IMR-90 (cell line): ENCODE results near the gene C1R. TPM values are rescaled to one million over a fixed set of nuclear protein-coding genes. Genes with fewer than 3 reads are reported as not detected.

Experiments used
- ATAC-seq: fragments of 200-7000 bp; cut with Tn5 transposase; 2 replicates; pipeline ENCODE4 v1.9.1; 2020; ENCODE audit warnings: low read depth, mild to moderate bottlenecking, moderate library complexity
- BruUV-seq: library from RNA; stranded (reverse); fragments of 400-500 nt; replicated peaks from 2 replicates; lab custom pipeline; 2021; lab: Mats Ljungman, UMichigan
- CTCF ChIA-PET: fragments of 300-600 bp; formaldehyde crosslinking; extraction: SDS; loops from one replicate; lab custom pipeline; 2021; ENCODE audit warnings: antibody characterized with exemption; lab: Yijun Ruan, JAX
- POLR2A ChIA-PET: fragments of 300-600 bp; sonication (Branson Sonifier 250); formaldehyde crosslinking; loops from one replicate; lab custom pipeline; 2022; ENCODE audit warnings: antibody characterized with exemption; ENCODE audit not compliant: unreplicated experiment; lab: Charles Lee
- DNase-seq: peaks from one replicate; pipeline ENCODE4 v3.0.0; 2013
- H2AFZ ChIP-seq: replicated peaks from 2 replicates; pipeline ENCODE3; 2013; ENCODE audit warnings: low read length, mild to moderate bottlenecking; ENCODE audit not compliant: poor library complexity
- H2AK5ac ChIP-seq: 2 replicates; pipeline ENCODE4 v1.6.1; 2013; ENCODE audit warnings: low read depth, low read length, inconsistent platforms
- H2AK9ac ChIP-seq: replicated peaks from 2 replicates; pipeline ENCODE3; 2013; ENCODE audit warnings: mild to moderate bottlenecking, low read depth, low read length, moderate library complexity; ENCODE audit not compliant: poor library complexity
- H2BK120ac ChIP-seq: 2 replicates; pipeline ENCODE4 v1.6.1; 2013; ENCODE audit warnings: low read depth, low read length, inconsistent platforms
- H2BK15ac ChIP-seq: 3 replicates; pipeline ENCODE4 v1.6.1; 2013; ENCODE audit warnings: low read depth, low read length, inconsistent platforms
- H2BK20ac ChIP-seq: 2 replicates; pipeline ENCODE4 v1.6.1; 2013; ENCODE audit warnings: low read depth, mild to moderate bottlenecking, inconsistent platforms, low read length, moderate library complexity
- H2BK5ac ChIP-seq: 2 replicates; pipeline ENCODE4 v1.6.1; 2013; ENCODE audit warnings: mild to moderate bottlenecking, low read depth, low read length, inconsistent platforms; ENCODE audit not compliant: poor library complexity, severe bottlenecking
- H3K14ac ChIP-seq: replicated peaks from 2 replicates; pipeline ENCODE4 v1.6.1; 2013; ENCODE audit warnings: low read depth, low read length, inconsistent platforms
- H3K18ac ChIP-seq: 2 replicates; pipeline ENCODE4 v1.6.1; 2013; ENCODE audit warnings: low read depth, low read length, control low read depth
- H3K23ac ChIP-seq: 2 replicates; pipeline ENCODE4 v1.6.1; 2013; ENCODE audit warnings: low read depth, low read length, inconsistent platforms
- H3K27ac ChIP-seq: 2 replicates; pipeline ENCODE4 v1.5.1; 2013; ENCODE audit warnings: mild to moderate bottlenecking, control low read depth, low read length; ENCODE audit not compliant: insufficient read depth
- H3K27me3 ChIP-seq: 2 replicates; pipeline ENCODE4 v1.6.1; 2013; ENCODE audit warnings: low read length; ENCODE audit not compliant: control insufficient read depth, insufficient read depth
- H3K36me3 ChIP-seq: 2 replicates; pipeline ENCODE4 v1.6.1; 2013; ENCODE audit warnings: low read length, mixed read lengths; ENCODE audit not compliant: control insufficient read depth, insufficient read depth
- H3K4ac ChIP-seq: 2 replicates; pipeline ENCODE4 v1.6.1; 2013; ENCODE audit warnings: low read depth, low read length, inconsistent platforms
- H3K4me1 ChIP-seq: 2 replicates; pipeline ENCODE4 v1.6.1; 2013; ENCODE audit warnings: low read length, mixed read lengths; ENCODE audit not compliant: control insufficient read depth, insufficient read depth
- H3K4me2 ChIP-seq: 2 replicates; pipeline ENCODE4 v1.6.1; 2013; ENCODE audit warnings: low read depth, mild to moderate bottlenecking, control low read depth, low read length, moderate library complexity
- H3K4me3 ChIP-seq: 2 replicates; pipeline ENCODE4 v1.5.1; 2013; ENCODE audit warnings: low read depth, mild to moderate bottlenecking, control low read depth, low read length, moderate library complexity; ENCODE audit not compliant: insufficient read depth
- H3K56ac ChIP-seq: 2 replicates; pipeline ENCODE4 v1.6.1; 2013; ENCODE audit warnings: low read length, inconsistent platforms; ENCODE audit not compliant: insufficient read depth; ENCODE audit errors: extremely low read depth
- H3K79me1 ChIP-seq, 2 experiments: 2 replicates each; pipeline ENCODE4 v1.6.1; 2013; ENCODE audit warnings: low read length in 2 of 2, inconsistent platforms in 1 of 2, low read depth in 1 of 2
- H3K9ac ChIP-seq: 2 replicates; pipeline ENCODE4 v1.6.1; 2013; ENCODE audit warnings: low read depth, low read length, control low read depth
- H3K9me1 ChIP-seq: 2 replicates; pipeline ENCODE4 v1.6.1; 2013; ENCODE audit warnings: low read length, inconsistent platforms; ENCODE audit not compliant: insufficient read depth
- H3K9me3 ChIP-seq: 2 replicates; pipeline ENCODE4 v1.6.1; 2013; ENCODE audit warnings: low read length; ENCODE audit not compliant: control insufficient read depth, insufficient read depth
- H4K20me1 ChIP-seq: 2 replicates; pipeline ENCODE4 v1.6.1; 2013; ENCODE audit warnings: low read length, inconsistent platforms; ENCODE audit not compliant: insufficient read depth
- H4K5ac ChIP-seq: 2 replicates; pipeline ENCODE4 v1.6.1; 2013; ENCODE audit warnings: mild to moderate bottlenecking, low read depth, low read length, control low read depth
- H4K8ac ChIP-seq, 2 experiments: 2 replicates each; pipeline ENCODE4 v1.6.1; 2013; ENCODE audit warnings: low read depth in 2 of 2, low read length in 2 of 2, control low read depth in 1 of 2, inconsistent platforms in 1 of 2
- H4K91ac ChIP-seq: 2 replicates; pipeline ENCODE4 v1.6.1; 2013; ENCODE audit warnings: low read depth, low read length, inconsistent platforms; ENCODE audit not compliant: insufficient read depth
- BHLHE40 ChIP-seq: fragments of 150-350 bp; IDR thresholded peaks from 2 replicates; pipeline ENCODE4 v1.6.1; 2016; ENCODE audit warnings: mild to moderate bottlenecking, low read depth, low read length
- CHD1 ChIP-seq: IDR thresholded peaks from 2 replicates; pipeline ENCODE4 v1.6.1; 2012; ENCODE audit warnings: low read depth, low read length, improper control_type of control experiment
- CTCF ChIP-seq: conservative IDR thresholded peaks from 2 replicates; pipeline ENCODE4 v1.5.1; 2012; ENCODE audit warnings: mild to moderate bottlenecking, low read depth, low read length, improper control_type of control experiment
- ELK1 ChIP-seq: fragments of 150-350 bp; IDR thresholded peaks from 2 replicates; pipeline ENCODE4 v1.6.1; 2016; ENCODE audit warnings: low read depth, mild to moderate bottlenecking, low read length, moderate library complexity, borderline replicate concordance
- FOS ChIP-seq: fragments of 150-350 bp; IDR thresholded peaks from 2 replicates; pipeline ENCODE4 v1.6.1; 2016; ENCODE audit warnings: low read depth, low read length
- MAFK ChIP-seq: IDR thresholded peaks from 2 replicates; pipeline ENCODE4 v1.6.1; 2012; ENCODE audit warnings: low read depth, low read length, improper control_type of control experiment
- MAZ ChIP-seq: IDR thresholded peaks from 2 replicates; pipeline ENCODE4 v1.6.1; 2012; ENCODE audit warnings: low read depth, mild to moderate bottlenecking, low read length, improper control_type of control experiment, moderate library complexity, borderline replicate concordance
- MXI1 ChIP-seq: IDR thresholded peaks from 2 replicates; pipeline ENCODE4 v1.6.1; 2012; ENCODE audit warnings: low read depth, mild to moderate bottlenecking, low read length, moderate library complexity, borderline replicate concordance
- NFE2L2 ChIP-seq: fragments of 150-350 bp; IDR thresholded peaks from 2 replicates; pipeline ENCODE4 v1.6.1; 2016; ENCODE audit warnings: low read depth, mild to moderate bottlenecking, low read length
- POLR2A ChIP-seq: IDR thresholded peaks from 2 replicates; pipeline ENCODE4 v1.6.1; 2012; ENCODE audit warnings: mild to moderate bottlenecking, low read depth, low read length
- RAD21 ChIP-seq: IDR thresholded peaks from 2 replicates; pipeline ENCODE4 v1.6.1; 2012; ENCODE audit warnings: low read length, improper control_type of control experiment
- RCOR1 ChIP-seq: IDR thresholded peaks from 2 replicates; pipeline ENCODE4 v1.6.1; 2012; ENCODE audit warnings: mild to moderate bottlenecking, low read length, improper control_type of control experiment; ENCODE audit not compliant: insufficient replicate concordance
- RFX5 ChIP-seq: IDR thresholded peaks from 2 replicates; pipeline ENCODE4 v1.8.0; 2012; ENCODE audit warnings: low read depth, mild to moderate bottlenecking, low read length, moderate library complexity
- SMC3 ChIP-seq: fragments of 150-350 bp; IDR thresholded peaks from 2 replicates; pipeline ENCODE4 v1.6.1; 2016; ENCODE audit warnings: low read depth, mild to moderate bottlenecking, antibody characterized with exemption, low read length, moderate library complexity
- USF2 ChIP-seq: fragments of 150-350 bp; IDR thresholded peaks from 2 replicates; pipeline ENCODE4 v1.6.1; 2017; ENCODE audit warnings: mild to moderate bottlenecking, antibody characterized with exemption, low read length, low read depth
- WGBS, 2 experiments: methylation state at CpG; one replicate each; pipeline versions ENCODE4 v1.1.5 to v1.1.7; 2013; ENCODE audit warnings: missing lambda C conversion rate in 2 of 2; ENCODE audit not compliant: insufficient read length in 1 of 2; ENCODE audit errors: extremely low coverage in 2 of 2; 5-methylcytosine and 5-hydroxymethylcytosine counted together
- dilution Hi-C: fragments of 300-500 bp; cut with HindIII; formaldehyde crosslinking; loops from one replicate; pipeline ENCODE4 v1.14.3; 2018; ENCODE audit warnings: low sequenced_read_pairs; ENCODE audit not compliant: unreplicated experiment
- in situ Hi-C: fragments of 300-500 bp; cut with MboI; formaldehyde crosslinking; loops from 3 replicates; pipeline ENCODE4 v1.14.3; 2019; ENCODE audit warnings: low sequenced_read_pairs, inconsistent platforms, mixed read lengths
- intact Hi-C: fragments of 100-400 bp; cut with micrococcal nuclease; formaldehyde crosslinking; loops from 2 replicates; pipeline ENCODE4 v1.10.0; 2022
- polyA plus RNA-seq, 3 experiments: library from polyadenylated mRNA; depleted of rRNA; stranded (reverse); fragments of >200 nt; gene quantifications; 2 replicates each; pipeline ENCODE4 v1.2.3, GENCODE V29; 2012; ENCODE audit warnings: low replicate concordance in 1 of 3
- total RNA-seq: library from RNA; depleted of rRNA; stranded (reverse); fragments of >200 nt; gene quantifications from 2 replicates; pipeline ENCODE4 v1.2.3, GENCODE V29; 2012

The C1R gene
- total and polyA plus RNA-seq, 2 of the 4 experiments (the other 2 are of a cell fraction), result 38.4 to 165 TPM

- peaks cover 5% of the 10 kb centered on the region; the same call in 1 of the 2 replicates for H3K9me1 ChIP-seq
- dilution Hi-C loops, result no loop called here
- in situ Hi-C loops, result no loop called here
- peak within 1 kb of the TSS; percentile 79 for H3K23ac ChIP-seq
- peak within 1 kb of the TSS; percentile 98 for H2AFZ ChIP-seq
- H3K27me3 ChIP-seq, result no peaks in the 10 kb centered on the region
- no TSS peak for BruUV-seq
- H4K8ac ChIP-seq, result peak within 1 kb of the TSS; percentile 36 to 79; a peak in 2 of 4 replicates
- H2AK9ac ChIP-seq, result peak within 1 kb of the TSS; percentile 89
- CTCF ChIA-PET, result no interaction called here
- peak within 1 kb of the TSS; percentile 4 for H3K9ac ChIP-seq
- 50% methylated on average over 1 of the region's 7 CpGs; no CpG with 5 or more reads in 1 of the 2 experiments for WGBS, 2 experiments
- H3K4me1 ChIP-seq, result peaks cover 6% of the 10 kb centered on the region; the same call in 1 of the 2 replicates
- peak within 1 kb of the TSS; percentile 49; the same call in 1 of the 2 replicates for H4K91ac ChIP-seq
- no peak within 1 kb of the TSS for H3K18ac ChIP-seq
- H3K14ac ChIP-seq, result peak within 1 kb of the TSS; percentile 17; the same call in 1 of the 2 replicates
- no peak within 1 kb of the TSS for H2BK120ac ChIP-seq
- DNase-seq (no peak), ATAC-seq (no peak)
- H3K9me3 ChIP-seq, result no peaks in the 10 kb centered on the region
- H3K4me3 ChIP-seq, result peak within 1 kb of the TSS; percentile 81
- intact Hi-C loops, result no loop called here
- no peak within 1 kb of the TSS for H2BK15ac ChIP-seq
- no peak within 1 kb of the TSS for H2BK20ac ChIP-seq
- peak within 1 kb of the TSS; percentile 52 for H3K4ac ChIP-seq
- H3K27ac ChIP-seq, result no peak within 1 kb of the TSS; the same call in 1 of the 2 replicates
- H2BK5ac ChIP-seq, result no peak within 1 kb of the TSS
- H3K56ac ChIP-seq, result no peak within 1 kb of the TSS
- H4K20me1 ChIP-seq, result no peaks in the 10 kb centered on the region
- H3K36me3 ChIP-seq, result peaks cover 5% of the 10 kb centered on the region; the same call in 1 of the 2 replicates
- 0 out of 4 replicates have a peak, but pooled peaks cover 0 to 6% of the 10 kb centered on the region in 2 experiments for H3K79me1 ChIP-seq
- H2AK5ac ChIP-seq, result peak within 1 kb of the TSS; percentile 61; the same call in 1 of the 2 replicates
- peak within 1 kb of the TSS; percentile 1 for H4K5ac ChIP-seq
- POLR2A ChIA-PET, result no interaction called here
- peak within 1 kb of the TSS; percentile 94 for H3K4me2 ChIP-seq
- TF ChIP-seq FOS (no peak), USF2 (no peak), BHLHE40 (no peak), RAD21 (no peak), RFX5 (no peak), MAFK (no peak), CHD1 (no peak), NFE2L2 (no peak), POLR2A (no peak), RCOR1 (no peak), SMC3 (no peak), CTCF (no peak), ELK1 (no peak), MAZ (no peak), MXI1 (no peak)
These were observed 36.5 kb upstream of the C1R start, which contains the start of gene RBP5 for GRCh38 chr12:7128681-7129286. Gene RBP5 (minus strand): TSS chr12:7128889. CDS start chr12:7128775, 114 bp downstream.
